H1 (cell line): ENCODE measurements around the gene NTNG2. TPM values are rescaled to one million over a fixed set of nuclear protein-coding genes. Genes with fewer than 3 reads are reported as not detected.

Experiments
- CTCF ChIA-PET: fragments of 300-600 bp; sonication (Branson Sonifier 250); formaldehyde crosslinking; loops from one replicate; lab custom pipeline; 2021; ENCODE audit not compliant: partially characterized antibody; lab: Charles Lee
- POLR2A ChIA-PET: fragments of 300-600 bp; sonication (Branson Sonifier 250); formaldehyde crosslinking; loops from one replicate; lab custom pipeline; 2021; ENCODE audit warnings: inconsistent platforms; ENCODE audit not compliant: partially characterized antibody; lab: Charles Lee
- DNase-seq, 2 experiments: peaks; one replicate each; pipeline versions ENCODE4 v3.0.0 to v3.0.0-alpha.2; 2010 to 2022; ENCODE audit warnings: low spot score in 2 of 2, low read depth in 1 of 2, mixed read lengths in 1 of 2
- FAIRE-seq: peaks from 2 replicates; lab custom pipeline; 2011; peaks lifted over from hg19 to GRCh38; lab: Jason Lieb, UNC
- H2AFZ ChIP-seq: 2 replicates; pipeline ENCODE4 v1.8.1; 2012; ENCODE audit warnings: low read length, inconsistent platforms
- H2AK5ac ChIP-seq: 2 replicates; pipeline ENCODE4 v1.6.1; 2013; ENCODE audit warnings: low read depth, low read length
- H2BK120ac ChIP-seq: replicated peaks from 2 replicates; pipeline ENCODE3; 2013; ENCODE audit warnings: low read depth, low read length, inconsistent platforms
- H2BK12ac ChIP-seq: 2 replicates; pipeline ENCODE4 v1.6.1; 2013; ENCODE audit warnings: low read depth, low read length
- H2BK15ac ChIP-seq: 2 replicates; pipeline ENCODE4 v1.6.1; 2013; ENCODE audit warnings: low read length
- H2BK20ac ChIP-seq: 2 replicates; pipeline ENCODE4 v1.6.1; 2013; ENCODE audit warnings: low read length
- H2BK5ac ChIP-seq: 2 replicates; pipeline ENCODE4 v1.6.1; 2013; ENCODE audit warnings: low read depth, low read length
- H3K14ac ChIP-seq: 2 replicates; pipeline ENCODE4 v1.6.1; 2013; ENCODE audit warnings: inconsistent platforms; ENCODE audit not compliant: insufficient read length
- H3K18ac ChIP-seq: 2 replicates; pipeline ENCODE4 v1.6.1; 2013; ENCODE audit warnings: low read length; ENCODE audit errors: extremely low read depth
- H3K23ac ChIP-seq: 2 replicates; pipeline ENCODE4 v1.6.1; 2013; ENCODE audit warnings: inconsistent platforms; ENCODE audit not compliant: insufficient read length
- H3K23me2 ChIP-seq: 2 replicates; pipeline ENCODE4 v1.6.1; 2013; ENCODE audit warnings: low read depth, low read length
- H3K27ac ChIP-seq: 2 replicates; pipeline ENCODE4 v1.6.1; 2011; ENCODE audit warnings: low read depth, low read length, inconsistent platforms
- H3K27me3 ChIP-seq, 4 experiments: replicated peaks in 1 of 4; 1 replicate in 1 of 4; 2 replicates in 3 of 4; pipeline versions ENCODE4 v1.6.1 to v1.8.1; 2011 to 2013; ENCODE audit warnings: low read length in 3 of 4, mild to moderate bottlenecking in 3 of 4, inconsistent platforms in 2 of 4, mixed read lengths in 2 of 4, moderate library complexity in 1 of 4; ENCODE audit not compliant: control insufficient read depth in 3 of 4, insufficient read depth in 3 of 4; ENCODE audit errors: extremely low read depth in 1 of 4
- H3K36me3 ChIP-seq, 4 experiments: 2 replicates each; pipeline versions ENCODE4 v1.6.1 to v1.8.1; 2011 to 2013; ENCODE audit warnings: mild to moderate bottlenecking in 4 of 4, low read length in 3 of 4, moderate library complexity in 2 of 4, control low read depth in 1 of 4, inconsistent platforms in 1 of 4; ENCODE audit not compliant: insufficient read depth in 4 of 4, control insufficient read depth in 2 of 4
- H3K4ac ChIP-seq: replicated peaks from 2 replicates; pipeline ENCODE3; 2013; ENCODE audit warnings: low read length, low read depth, mixed read lengths, inconsistent platforms; ENCODE audit not compliant: insufficient read length
- H3K4me1 ChIP-seq, 4 experiments: replicated peaks in 1 of 4; 1 replicate in 1 of 4; 2 replicates in 3 of 4; pipeline versions ENCODE4 v1.6.1 to v1.8.1; 2011 to 2013; ENCODE audit warnings: low read length in 3 of 4, inconsistent platforms in 2 of 4, mixed read lengths in 1 of 4; ENCODE audit not compliant: insufficient read depth in 4 of 4, control insufficient read depth in 3 of 4
- H3K4me2 ChIP-seq, 2 experiments: 2 replicates each; pipeline versions ENCODE4 v1.6.1 to v1.8.1; 2011 to 2013; ENCODE audit warnings: low read depth in 2 of 2, low read length in 2 of 2, control low read depth in 1 of 2, inconsistent platforms in 1 of 2, mild to moderate bottlenecking in 1 of 2; ENCODE audit not compliant: insufficient read depth in 1 of 2
- H3K4me3 ChIP-seq, 4 experiments: fragments of 200-600, 300-600 bp in 1 of 4; sonication (generic), shearing (Covaris generic), sonication (Bioruptor Twin) in 1 of 4; 2 replicates each; pipeline versions ENCODE4 v1.5.1 to v1.8.1; 2011 to 2016; ENCODE audit warnings: low read length in 4 of 4, low read depth in 3 of 4, control low read depth in 2 of 4, inconsistent platforms in 2 of 4, mild to moderate bottlenecking in 2 of 4, mixed read lengths in 1 of 4, moderate library complexity in 1 of 4; ENCODE audit not compliant: insufficient read depth in 2 of 4; ENCODE audit errors: extremely low read depth in 1 of 4
- H3K56ac ChIP-seq: replicated peaks from 2 replicates; pipeline ENCODE3; 2013; ENCODE audit warnings: low read depth, mild to moderate bottlenecking, mixed read lengths, low read length, inconsistent platforms; ENCODE audit not compliant: insufficient read length
- H3K79me1 ChIP-seq: 2 replicates; pipeline ENCODE4 v1.6.1; 2013; ENCODE audit warnings: low read depth, low read length, control low read depth
- H3K79me2 ChIP-seq, 2 experiments: 2 replicates each; pipeline versions ENCODE4 v1.6.1 to v1.8.1; 2012 to 2013; ENCODE audit warnings: low read length in 2 of 2, mild to moderate bottlenecking in 2 of 2, inconsistent platforms in 1 of 2; ENCODE audit not compliant: insufficient read depth in 2 of 2, control insufficient read depth in 1 of 2
- H3K9ac ChIP-seq, 4 experiments: replicated peaks in 1 of 4; 1 replicate in 1 of 4; 2 replicates in 3 of 4; pipeline versions ENCODE4 v1.6.1 to v1.8.1; 2011 to 2013; ENCODE audit warnings: low read depth in 3 of 4, low read length in 3 of 4, control low read depth in 2 of 4, mild to moderate bottlenecking in 2 of 4, moderate library complexity in 2 of 4, inconsistent platforms in 1 of 4; ENCODE audit errors: extremely low read depth in 1 of 4
- H3K9me3 ChIP-seq, 2 experiments: 2 replicates each; pipeline versions ENCODE4 v1.6.1 to v1.8.1; 2012 to 2013; ENCODE audit warnings: mild to moderate bottlenecking in 2 of 2, moderate library complexity in 2 of 2, control low read depth in 1 of 2, inconsistent platforms in 1 of 2, low read depth in 1 of 2, low read length in 1 of 2, mixed read lengths in 1 of 2; ENCODE audit not compliant: insufficient read depth in 2 of 2
- H4K20me1 ChIP-seq, 2 experiments: replicated peaks in 1 of 2; 2 replicates each; pipeline versions ENCODE3 to v1.8.1; 2011 to 2013; ENCODE audit warnings: inconsistent platforms in 2 of 2, low read length in 2 of 2, mild to moderate bottlenecking in 1 of 2; ENCODE audit not compliant: insufficient read depth in 2 of 2, control insufficient read depth in 1 of 2
- H4K5ac ChIP-seq: 2 replicates; pipeline ENCODE4 v1.6.1; 2013; ENCODE audit warnings: low read length, low read depth, mixed read lengths, inconsistent platforms; ENCODE audit not compliant: insufficient read length
- H4K8ac ChIP-seq: 2 replicates; pipeline ENCODE4 v1.8.0; 2013; ENCODE audit warnings: mild to moderate bottlenecking, moderate library complexity, low read length, inconsistent platforms; ENCODE audit not compliant: insufficient read depth; ENCODE audit errors: extremely low read depth
- H4K91ac ChIP-seq: replicated peaks from 2 replicates; pipeline ENCODE3; 2013; ENCODE audit warnings: low read length, mixed read lengths, inconsistent platforms; ENCODE audit not compliant: insufficient read length
- CBX8 ChIP-seq: fragments of 300-800, 300-1000 bp; sonication (generic); IDR thresholded peaks from 2 replicates; pipeline ENCODE4 v1.7.1; 2016; ENCODE audit warnings: low read depth, low read length, borderline replicate concordance
- EP300 ChIP-seq, 2 experiments: IDR thresholded peaks; 1 replicate in 1 of 2; 2 replicates in 1 of 2; pipeline ENCODE4 v1.6.1; 2011 to 2012; ENCODE audit warnings: low read depth in 2 of 2, low read length in 2 of 2, mild to moderate bottlenecking in 2 of 2, borderline replicate concordance in 1 of 2, inconsistent platforms in 1 of 2, moderate library complexity in 1 of 2
- KDM1A ChIP-seq: fragments of 200-600, 300-600 bp; sonication (generic); IDR thresholded peaks from 2 replicates; pipeline ENCODE4 v1.7.1; 2016; ENCODE audit warnings: mild to moderate bottlenecking, low read length, borderline replicate concordance
- TCF12 ChIP-seq: IDR thresholded peaks from 2 replicates; pipeline ENCODE4 v1.6.1; 2011; ENCODE audit warnings: low read depth, mild to moderate bottlenecking, low read length
- WGBS, 2 experiments: shearing (Covaris generic) in 1 of 2; methylation state at CpG; one replicate each; pipeline versions ENCODE4 v1.1.6 to v1.1.7; 2013 to 2015; ENCODE audit warnings: low lambda C conversion rate in 2 of 2, mixed read lengths in 2 of 2, inconsistent platforms in 1 of 2, low coverage in 1 of 2, missing lambda C conversion rate in 1 of 2; ENCODE audit not compliant: insufficient replicate concordance in 2 of 2, insufficient coverage in 1 of 2, insufficient read length in 1 of 2; ENCODE audit errors: extremely low coverage in 1 of 2, missing lambda C conversion rate in 1 of 2; 5-methylcytosine and 5-hydroxymethylcytosine counted together
- polyA plus RNA-seq, 7 experiments: library from polyadenylated mRNA; depleted of rRNA in 3 of 7; stranded (reverse) in 5 of 7; unstranded in 2 of 7; fragments of >200 nt in 5 of 7; fragments of 200-250 nt in 2 of 7; gene quantifications; 1 replicate in 5 of 7; 2 replicates in 1 of 7; 4 replicates in 1 of 7; pipeline versions ENCODE4 v1.2.1 to v1.2.3, GENCODE V29; 2011 to 2013; ENCODE audit warnings: missing spikeins in 2 of 7, mixed read lengths in 2 of 7
- total RNA-seq: library from RNA; stranded (reverse); fragmentation: NEBNext Ultra II Directional; extraction: Animal tissue kit (Norgen Biotek cat#: 25700); gene quantifications from 2 replicates; pipeline ENCODE4 v1.2.1, GENCODE V29; 2021

NTNG2 gene
- total and polyA plus RNA-seq, 2 of the 8 experiments (the other 6 are each of a cell fraction or from before 2014, with no cell fraction given): 1.4 to 1.5 TPM

DNA sequence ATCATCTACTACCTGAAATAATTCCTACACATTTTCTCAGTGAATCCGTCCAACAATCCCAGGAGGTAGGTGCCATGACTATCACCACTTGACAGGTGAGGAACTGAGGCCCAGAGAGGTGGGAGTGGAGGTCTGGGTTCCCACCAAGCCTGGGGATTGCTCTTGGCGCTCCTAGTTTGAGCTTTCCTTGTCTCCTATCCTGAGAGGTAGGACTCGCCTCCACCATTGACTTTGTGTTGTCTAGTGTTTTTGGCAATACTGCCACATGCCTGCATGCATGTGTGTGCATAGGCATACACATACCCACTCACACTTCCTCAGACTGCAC is 6.3 kb upstream of the NTNG2 start:
- H3K27me3 ChIP-seq: peaks cover 0 to 19% (median 6%) of the 10 kb centered on the region in 4 experiments; a peak in 5 of 7 replicates
- no peak overlapping the region for H4K91ac ChIP-seq
- H3K4ac ChIP-seq: peak overlapping the region; percentile 19
- POLR2A ChIA-PET: interaction anchor here (1.7 kb wide), 1 partner anchor 8 kb away, joined by 7 read pairs; no protein-coding TSS in a partner anchor
- no peaks in the 10 kb centered on the region for H3K23me2 ChIP-seq
- H3K79me2 ChIP-seq: no peaks in the 10 kb centered on the region
- H3K4me3 ChIP-seq: no peak overlapping the region
- H4K8ac ChIP-seq: no peak overlapping the region
- no peak overlapping the region for H2BK12ac ChIP-seq
- H2AFZ ChIP-seq: no peak overlapping the region
- H2AK5ac ChIP-seq: peak overlapping the region; percentile 84
- no peak overlapping the region for H3K18ac ChIP-seq
- H3K27ac ChIP-seq: no peak overlapping the region
- no peak overlapping the region for H2BK5ac ChIP-seq
- WGBS, 2 experiments: 90% methylated on average over 3 of the region's 3 CpGs; no CpG with 5 or more reads in 1 of the 2 experiments
- H3K4me2 ChIP-seq: no peak overlapping the region
- DNase-seq: no peak
- H3K79me1 ChIP-seq: no peaks in the 10 kb centered on the region
- H3K9me3 ChIP-seq: no peaks in the 10 kb centered on the region
- no peak overlapping the region; a peak in 1 of 7 replicates for H3K9ac ChIP-seq
- no peak overlapping the region for H3K56ac ChIP-seq
- H3K36me3 ChIP-seq: no peaks in the 10 kb centered on the region
- H2BK120ac ChIP-seq: no peak overlapping the region
- FAIRE-seq: no peak
- no peak overlapping the region for H4K5ac ChIP-seq
- H3K14ac ChIP-seq: no peak overlapping the region
- no peak overlapping the region for H2BK20ac ChIP-seq
- CTCF ChIA-PET: interaction anchor here (1.2 to 6.6 kb wide), 6 partner anchors 11 to 97 kb away, joined by 3 to 26 read pairs (median 4); no protein-coding TSS in a partner anchor
- peaks cover 0 to 2% of the 10 kb centered on the region in 2 experiments for H4K20me1 ChIP-seq
- no peak overlapping the region for H2BK15ac ChIP-seq
- TF ChIP-seq TCF12 (no peak), CBX8 (no peak), EP300 (IDR thresholded peaks at IDR 0.05; ENCODE audit: borderline replicate concordance in 1 of 2, low read depth in 2 of 2, low read length in 2 of 2) (no peak), KDM1A (no peak)
- no peak overlapping the region for H3K23ac ChIP-seq
- H3K4me1 ChIP-seq: peaks cover 0 to 13% (median 8%) of the 10 kb centered on the region in 4 experiments; a peak in 5 of 7 replicates
